GM19240 (cell line): ENCODE measurements around the gene ALG9.
"Not testable (repeated sequence)": the region's sequence is repeated elsewhere in the genome, so short reads cannot be mapped to it uniquely, and the experiment has no call there.

Experiments
- DNase-seq: peaks from one replicate; pipeline ENCODE4 v3.0.0; 2011; ENCODE audit warnings: low spot score; ENCODE audit not compliant: insufficient read length

The ALG9 gene

GRCh38 chr11:111870886-111871692, at the start of gene ALG9:
ALG9 (minus strand) TSS chr11:111871581; CDS start chr11:111871482, 99 bp downstream.
- peak; percentile 55 for DNase-seq

- DNase-seq: no peak
These were observed 49.5 kb upstream of the ALG9 start for GRCh38 chr11:111920908-111921307.

DNA sequence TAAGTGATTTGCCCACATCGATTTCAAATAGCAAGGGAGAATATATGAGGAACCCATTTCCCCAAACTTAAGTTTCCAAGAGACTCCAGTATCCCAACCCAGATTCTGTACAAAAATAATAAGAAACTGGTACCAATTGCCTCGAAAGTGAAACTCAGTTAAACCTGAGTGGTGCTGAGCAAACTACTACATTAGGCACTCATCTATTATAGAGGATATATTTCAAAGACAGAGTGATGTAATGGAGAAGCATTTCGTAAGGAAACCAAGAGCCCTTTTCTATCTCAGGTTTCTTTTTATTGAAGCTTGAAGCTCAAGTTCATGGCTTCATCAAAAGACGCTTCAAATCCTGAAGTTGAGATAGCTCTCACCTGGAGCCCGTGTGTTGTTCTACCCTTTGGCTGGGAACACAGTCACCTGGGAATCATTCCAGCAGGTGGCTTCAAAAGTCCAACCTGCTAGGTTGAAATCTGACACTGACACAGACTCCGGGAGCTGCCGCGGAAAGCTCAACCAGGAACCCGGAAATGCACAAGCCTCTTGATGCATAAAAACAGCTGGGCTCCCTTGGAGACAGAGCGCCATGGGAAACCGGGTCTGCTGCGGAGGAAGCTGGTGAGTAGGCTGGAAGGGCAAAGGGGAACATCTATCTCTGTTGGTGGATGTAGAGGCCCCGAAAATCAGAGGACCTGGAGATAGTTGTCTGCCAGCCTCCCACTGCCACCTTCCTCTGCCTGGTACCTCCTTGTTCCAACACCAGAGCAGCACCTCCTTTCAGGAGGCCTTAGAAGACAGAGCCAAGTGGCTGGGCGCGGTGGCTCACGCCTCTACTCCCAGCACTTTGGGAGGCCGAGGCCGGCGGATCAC, 47.2 kb upstream of the ALG9 start, which contains the start of gene C11orf52:
Gene C11orf52 (plus strand): TSS at position 524 of the 867 bp plus-strand sequence. CDS start 60 bp downstream, at position 584.
- no peak for DNase-seq

DNA sequence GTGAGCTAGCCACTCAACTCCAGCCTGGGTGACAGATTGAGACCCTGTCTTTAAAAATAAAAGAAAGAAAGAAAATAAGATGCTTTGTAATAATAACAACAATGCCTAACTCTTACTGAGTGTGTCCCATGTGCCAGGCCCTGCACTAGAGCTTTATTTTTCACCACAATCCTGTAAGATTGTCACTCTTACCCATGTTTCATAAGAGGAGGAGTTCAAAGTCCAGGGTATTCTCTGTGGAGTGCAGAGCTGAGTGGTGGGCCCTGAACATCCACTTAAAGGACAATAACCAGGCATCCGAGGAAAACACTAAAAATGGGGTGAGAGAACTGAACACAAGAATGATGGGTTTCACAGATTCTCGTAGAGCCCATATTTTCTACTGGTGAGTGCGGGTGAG, 46.4 kb upstream of the ALG9 start:
- no peak for DNase-seq

GRCh38 chr11:111917312-111917711, 45.9 kb upstream of the ALG9 start:
- no peak for DNase-seq

DNA sequence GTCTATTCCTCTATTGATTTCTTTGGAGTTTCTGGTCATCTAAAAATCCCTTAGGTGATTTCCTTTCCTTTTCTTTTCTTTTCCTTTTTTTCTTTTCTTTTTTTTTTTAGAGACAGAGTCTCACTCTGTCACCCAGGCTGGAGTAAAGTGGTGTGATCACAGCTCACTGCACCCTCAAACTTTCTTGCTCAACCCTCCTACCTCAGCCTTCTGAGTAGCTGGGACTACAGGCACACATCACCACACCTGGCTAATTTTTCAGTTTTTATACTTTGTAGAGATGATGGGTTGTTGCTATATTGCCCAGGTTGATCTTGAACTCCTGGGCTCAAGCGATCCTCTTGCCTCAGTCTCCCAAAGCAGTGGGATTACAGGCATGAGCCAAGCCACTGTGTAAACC, 45.4 kb upstream of the ALG9 start:
- no peak for DNase-seq

DNA sequence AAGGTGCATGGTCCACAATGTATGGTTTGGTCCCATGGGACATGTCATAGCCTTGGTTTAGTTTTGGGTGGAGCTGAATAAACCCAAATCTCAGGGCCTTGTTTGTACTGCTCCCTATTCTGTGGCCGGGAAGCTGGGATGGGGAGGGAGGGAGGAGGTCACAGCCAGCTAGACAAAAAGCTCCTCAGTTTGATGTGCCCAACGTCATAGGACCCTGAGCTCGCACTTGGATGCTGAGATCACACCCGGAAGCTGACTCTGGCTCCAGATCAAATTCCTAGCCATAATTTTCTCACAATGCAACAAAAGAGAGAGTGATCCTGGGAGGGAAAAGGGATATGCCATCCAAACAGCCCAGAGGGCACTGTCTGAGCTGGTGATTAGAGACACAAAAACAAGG, 42.6 kb upstream of the ALG9 start:
- DNase-seq: no peak

- no peak for DNase-seq
These were observed 41.9 kb upstream of the ALG9 start for GRCh38 chr11:111913031-111913861.

DNA sequence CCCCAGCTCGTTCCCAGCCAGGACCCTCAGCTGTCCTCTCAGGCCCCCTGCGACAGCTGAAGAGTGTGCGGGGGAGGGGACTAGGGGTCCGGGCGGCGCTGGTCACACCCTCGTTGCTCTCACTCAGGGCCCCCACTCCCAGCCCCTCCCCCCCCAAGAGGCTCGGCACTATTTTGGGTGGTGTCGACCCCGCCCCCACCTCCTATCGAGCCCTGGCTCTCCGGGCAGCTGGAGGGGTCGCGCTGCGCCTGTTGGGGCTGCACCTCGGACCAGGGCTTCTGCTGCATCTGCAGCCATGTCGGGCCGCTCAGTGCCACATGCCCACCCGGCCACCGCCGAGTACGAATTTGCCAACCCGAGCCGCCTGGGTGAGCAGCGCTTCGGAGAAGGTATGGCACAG, 41.2 kb upstream of the ALG9 start, which contains the start of gene HSPB2:
Gene HSPB2 (plus strand): TSS at position 200 of the 400 bp plus-strand sequence. CDS start 96 bp downstream, at position 296.
- no peak for DNase-seq

DNA sequence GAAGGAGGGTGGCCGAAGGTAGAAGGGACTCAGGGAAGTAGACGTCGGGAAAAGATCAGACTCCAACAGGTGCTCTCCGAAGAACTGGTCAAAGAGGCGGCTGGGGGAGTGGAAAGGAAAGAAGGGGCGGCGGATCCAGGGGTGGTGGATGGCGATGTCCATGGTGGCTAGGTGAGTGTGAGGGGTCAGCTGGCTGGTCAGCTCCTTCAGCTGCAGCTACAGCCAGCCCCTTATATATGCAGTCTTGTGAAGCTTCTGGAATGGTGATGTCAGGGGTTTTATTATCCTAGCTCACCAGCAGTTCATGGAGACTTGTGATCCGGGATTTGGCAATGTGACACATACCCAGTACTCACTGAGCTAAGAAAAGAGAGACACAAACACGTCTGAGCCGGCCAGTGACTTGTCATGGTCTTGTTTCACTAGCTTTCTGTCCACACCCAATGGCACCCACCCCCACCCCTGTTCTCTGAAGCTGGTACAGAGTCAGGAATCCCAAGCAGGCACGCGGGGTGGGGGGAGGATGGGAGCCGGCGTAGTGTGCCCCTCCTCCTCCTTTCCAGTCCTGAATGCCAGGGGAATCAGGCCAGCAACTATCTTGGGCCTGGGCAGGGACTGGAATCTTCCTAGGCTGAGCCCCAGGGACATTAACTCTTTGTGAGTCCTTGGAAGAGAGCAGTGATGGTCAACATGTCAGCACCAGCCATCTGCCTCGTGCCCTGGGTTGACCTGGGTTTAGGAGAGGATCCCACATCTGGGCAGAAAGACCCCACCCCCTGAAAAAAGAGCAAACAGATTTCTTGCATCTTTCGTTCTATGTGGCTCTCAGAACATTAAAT, 40.4 kb upstream of the ALG9 start, which contains the start of gene CRYAB:
Gene CRYAB (minus strand): TSS at position 208 of the 839 bp plus-strand sequence. CDS start 46 bp downstream, at position 162.
- DNase-seq: no peak

DNA sequence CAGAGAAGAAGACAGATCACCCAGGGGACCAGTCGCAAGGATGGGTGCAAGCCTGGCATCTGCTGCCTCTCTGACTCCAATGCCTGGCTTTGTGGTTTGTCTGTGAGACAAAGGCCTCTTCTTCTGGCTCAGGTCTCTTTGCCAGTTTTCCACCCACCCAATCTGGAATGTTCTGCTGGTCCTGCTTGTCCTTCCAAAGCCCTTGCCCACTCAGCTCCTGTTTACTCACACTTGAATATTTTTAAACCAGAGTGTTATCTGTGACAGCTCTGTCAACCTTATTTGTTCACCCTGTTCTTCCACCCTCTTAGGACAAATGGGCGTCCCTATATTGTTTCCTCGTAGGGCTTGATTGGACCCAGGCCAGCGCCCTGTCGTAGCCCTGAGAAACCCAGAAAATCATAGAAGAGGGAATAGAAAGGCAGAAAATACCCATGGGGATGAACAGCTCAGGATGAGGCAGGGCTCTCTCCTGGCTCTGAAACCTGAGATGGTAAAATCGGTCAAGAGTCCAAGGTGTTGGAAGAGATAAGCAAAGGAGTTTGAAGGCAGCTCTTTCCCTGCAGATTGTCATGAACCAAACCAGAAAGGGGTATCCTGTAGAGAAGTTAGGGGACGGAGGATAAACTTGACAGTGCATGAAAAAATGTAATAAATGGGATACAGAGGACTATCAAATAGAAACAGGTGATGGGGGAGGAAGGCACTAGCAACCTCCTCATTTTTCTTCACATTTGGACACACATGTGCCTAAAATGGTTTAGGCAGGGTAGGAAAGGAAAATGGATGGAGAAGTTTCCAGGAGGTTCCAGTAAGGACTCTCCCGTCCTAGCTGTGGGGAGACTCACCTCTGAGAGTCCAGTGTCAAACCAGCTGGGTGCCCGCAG, 39.5 kb upstream of the ALG9 start:
- DNase-seq: no peak

DNA sequence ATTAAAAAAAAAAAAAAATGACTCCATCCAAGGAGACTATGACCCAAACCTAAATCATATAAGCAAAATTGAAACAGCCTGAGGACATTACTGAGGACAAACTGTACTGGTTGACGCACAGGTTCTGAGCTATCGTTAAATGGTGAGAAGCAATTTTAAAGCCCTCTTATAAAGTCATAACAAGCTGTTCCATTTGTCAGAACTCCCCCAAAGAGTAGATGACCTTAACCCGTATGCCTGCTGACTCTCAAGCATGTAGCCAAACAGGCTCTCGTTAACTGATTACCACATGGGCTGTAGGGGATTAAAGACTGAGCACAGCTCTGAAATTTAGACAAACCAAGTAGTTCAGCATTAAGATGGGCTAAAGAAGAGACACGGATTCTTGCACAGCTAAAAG, 38.0 kb upstream of the ALG9 start:
- DNase-seq: no peak

GRCh38 chr11:111908639-111909305, 37.4 kb upstream of the ALG9 start:
- DNase-seq: no peak

DNA sequence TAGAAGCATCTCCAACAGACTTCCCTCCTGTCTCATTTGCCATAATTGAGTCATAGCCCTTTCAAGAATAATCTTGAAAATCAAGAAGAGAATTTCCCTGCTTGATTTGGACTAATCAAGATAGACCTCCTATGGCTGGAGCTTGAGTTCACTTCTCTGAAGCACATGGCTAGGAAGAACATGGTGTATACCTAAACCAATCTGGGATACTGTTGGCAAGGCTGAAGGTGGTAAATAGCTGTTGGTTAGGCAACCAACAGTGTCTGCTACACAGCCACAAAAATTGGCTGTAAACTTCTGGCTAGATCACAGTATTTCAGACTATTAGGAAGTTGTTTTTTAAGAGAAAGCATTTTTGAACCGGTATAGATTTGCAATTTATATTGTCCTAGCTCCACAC, 35.3 kb upstream of the ALG9 start:
- no peak for DNase-seq

DNA sequence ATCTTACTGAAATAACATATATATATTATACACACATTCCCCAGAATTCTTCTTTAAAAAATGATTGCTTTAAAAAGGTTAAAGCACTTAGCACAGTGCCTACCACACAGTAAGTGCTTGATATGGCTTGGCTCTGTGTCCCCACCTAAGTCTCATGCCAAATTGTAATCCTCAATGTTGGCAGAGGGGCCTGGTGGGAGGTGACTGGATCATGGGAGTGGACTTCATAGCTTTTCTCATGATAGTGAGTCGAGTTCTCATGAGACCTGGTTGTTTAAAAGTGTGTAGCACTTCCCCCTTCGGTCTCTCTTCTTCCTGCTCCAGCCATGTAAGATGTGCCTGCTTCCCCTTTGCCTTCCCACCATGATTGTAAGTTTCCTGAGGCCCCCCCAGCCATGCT, 34.0 kb upstream of the ALG9 start:
- no peak for DNase-seq

- no peak for DNase-seq
These were observed 15.5 kb upstream of the ALG9 start for GRCh38 chr11:111886844-111887243.

GRCh38 chr11:111886032-111886431, 14.7 kb upstream of the ALG9 start:
- DNase-seq: no peak

DNA sequence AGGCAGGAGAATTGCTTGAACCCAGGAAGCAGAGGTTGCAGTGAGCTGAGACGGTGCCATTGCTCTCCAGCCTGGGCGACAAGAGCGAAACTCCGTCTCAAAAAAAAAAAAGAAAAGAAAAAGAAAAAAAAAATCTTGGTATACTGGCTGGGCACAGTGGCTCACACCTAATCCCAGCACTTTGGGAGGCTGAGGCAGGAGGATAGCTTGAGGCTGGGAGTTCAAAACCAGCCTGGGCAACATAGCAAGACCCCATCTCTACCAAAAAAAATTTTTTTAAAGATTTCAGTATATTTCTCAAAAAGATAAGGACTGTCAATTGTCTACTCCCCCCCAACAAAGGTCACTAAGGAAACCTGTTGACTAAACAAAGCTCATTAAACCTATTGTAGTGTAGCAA, 13.7 kb upstream of the ALG9 start:
- not testable (repeated sequence) for DNase-seq

GRCh38 chr11:111882202-111882601, 10.8 kb upstream of the ALG9 start:
- no peak for DNase-seq
